ENCODE measurements around the gene MYL5.
"Not testable (repeated sequence)": the region's sequence is repeated elsewhere in the genome, so short reads cannot be mapped to it uniquely, and the experiment has no call there.

The MYL5 gene

GRCh38 chr4:704198-704891 lies 30.0 kb downstream of the MYL5 start:
- no peak for DNase-seq

GRCh38 chr4:704971-705277 lies 30.6 kb downstream of the MYL5 start:
- no peak for DNase-seq

GRCh38 chr4:705278-706082 lies 31.1 kb downstream of the MYL5 start, which contains the start of gene PCGF3:
Gene PCGF3, plus strand, starts transcription at chr4:705832. Its CDS starts 27,849 bp downstream, at chr4:733681.
- peak; percentile 26 to 97 (median 92) for DNase-seq

GRCh38 chr4:706083-706633 lies 31.8 kb downstream of the MYL5 start:
- not testable (repeated sequence) for DNase-seq

- no peak for DNase-seq
Measured at GRCh38 chr4:706834-707598, 32.7 kb downstream of the MYL5 start.

- DNase-seq, result no peak
Measured at GRCh38 chr4:707929-708630, 33.7 kb downstream of the MYL5 start.

GRCh38 chr4:708631-708933 lies 34.2 kb downstream of the MYL5 start:
- DNase-seq, result no peak

GRCh38 chr4:709348-709747 lies 35.0 kb downstream of the MYL5 start:
- no peak for DNase-seq

GRCh38 chr4:710116-710515 lies 35.8 kb downstream of the MYL5 start:
- no peak for DNase-seq

GRCh38 chr4:710916-711315 lies 36.6 kb downstream of the MYL5 start:
- no peak for DNase-seq

- DNase-seq, result no peak
Measured at GRCh38 chr4:712093-712492, 37.8 kb downstream of the MYL5 start.

- DNase-seq, result no peak
Measured at GRCh38 chr4:712916-713632, 38.7 kb downstream of the MYL5 start.

GRCh38 chr4:714087-714486 lies 39.7 kb downstream of the MYL5 start:
- DNase-seq, result no peak

- no peak for DNase-seq
Measured at GRCh38 chr4:717601-718320, 43.4 kb downstream of the MYL5 start.

- DNase-seq, result no peak
Measured at GRCh38 chr4:718460-718859, 44.1 kb downstream of the MYL5 start.

GRCh38 chr4:720111-720860 lies 45.9 kb downstream of the MYL5 start:
- no peak for DNase-seq

- peak in 9 of 58 donors; percentile 15 to 64 (median 44) for DNase-seq
Measured at GRCh38 chr4:721261-722168, 47.2 kb downstream of the MYL5 start.

GRCh38 chr4:722169-722725 lies 47.9 kb downstream of the MYL5 start:
- peak in 1 of 58 donors; percentile 48 for DNase-seq
